ENCODE measurements around the gene CATSPER3. TPM values are rescaled to one million over a fixed set of nuclear protein-coding genes. Genes with fewer than 3 reads are reported as not detected.
A peak's percentile ranks its signal among the peaks of the same experiment; 100 is the strongest.

The CATSPER3 gene
- total and polyA plus RNA-seq, 11 donors = 0.38 to 0.98 (median 0.61) TPM; not detected in 2

DNA sequence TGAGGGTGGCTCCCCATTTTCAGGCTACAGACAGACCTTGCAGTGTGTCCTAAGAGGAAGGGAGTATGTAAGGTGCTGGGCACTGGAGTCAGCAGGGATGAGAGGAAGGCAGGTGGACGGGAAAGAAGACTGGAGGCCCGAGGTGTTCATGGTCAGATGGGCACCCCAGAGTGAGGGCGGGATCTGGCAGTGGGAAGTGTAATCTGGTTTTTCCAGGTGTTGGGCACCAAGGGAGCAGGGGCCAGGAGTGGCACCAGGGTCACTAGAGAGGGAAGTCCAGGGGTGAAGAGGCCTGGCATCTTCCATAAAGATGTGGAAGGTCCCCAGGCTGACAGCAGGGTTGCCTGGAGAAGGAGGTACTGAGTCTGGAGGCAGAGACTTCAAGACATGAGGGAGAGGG lies 36.7 kb downstream of the CATSPER3 start:
- Histone ChIP-seq H3K4me3 (no peak overlapping the region), H3K27ac (no peak overlapping the region), H3K9me3 (no peaks in the 10 kb centered on the region), H3K36me3 (no peaks in the 10 kb centered on the region), H3K27me3 (no peaks in the 10 kb centered on the region), H3K4me1 (no peaks in the 10 kb centered on the region)
- TF ChIP-seq POLR2A (IDR thresholded peaks at IDR 0.05) = no peak
- TF ChIP-seq, protein P1, sequence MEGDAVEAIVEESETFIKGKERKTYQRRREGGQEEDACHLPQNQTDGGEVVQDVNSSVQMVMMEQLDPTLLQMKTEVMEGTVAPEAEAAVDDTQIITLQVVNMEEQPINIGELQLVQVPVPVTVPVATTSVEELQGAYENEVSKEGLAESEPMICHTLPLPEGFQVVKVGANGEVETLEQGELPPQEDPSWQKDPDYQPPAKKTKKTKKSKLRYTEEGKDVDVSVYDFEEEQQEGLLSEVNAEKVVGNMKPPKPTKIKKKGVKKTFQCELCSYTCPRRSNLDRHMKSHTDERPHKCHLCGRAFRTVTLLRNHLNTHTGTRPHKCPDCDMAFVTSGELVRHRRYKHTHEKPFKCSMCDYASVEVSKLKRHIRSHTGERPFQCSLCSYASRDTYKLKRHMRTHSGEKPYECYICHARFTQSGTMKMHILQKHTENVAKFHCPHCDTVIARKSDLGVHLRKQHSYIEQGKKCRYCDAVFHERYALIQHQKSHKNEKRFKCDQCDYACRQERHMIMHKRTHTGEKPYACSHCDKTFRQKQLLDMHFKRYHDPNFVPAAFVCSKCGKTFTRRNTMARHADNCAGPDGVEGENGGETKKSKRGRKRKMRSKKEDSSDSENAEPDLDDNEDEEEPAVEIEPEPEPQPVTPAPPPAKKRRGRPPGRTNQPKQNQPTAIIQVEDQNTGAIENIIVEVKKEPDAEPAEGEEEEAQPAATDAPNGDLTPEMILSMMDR (IDR thresholded peaks at IDR 0.05) = no peak
- 74 to 90% (median 86%) methylated on average over 3 of the region's 3 CpGs for WGBS, 4 donors
- no peak for ATAC-seq
- peak in 1 of 5 donors; percentile 2 for DNase-seq
- intact Hi-C loops (cut with DNase I) = no loop called here

DNA sequence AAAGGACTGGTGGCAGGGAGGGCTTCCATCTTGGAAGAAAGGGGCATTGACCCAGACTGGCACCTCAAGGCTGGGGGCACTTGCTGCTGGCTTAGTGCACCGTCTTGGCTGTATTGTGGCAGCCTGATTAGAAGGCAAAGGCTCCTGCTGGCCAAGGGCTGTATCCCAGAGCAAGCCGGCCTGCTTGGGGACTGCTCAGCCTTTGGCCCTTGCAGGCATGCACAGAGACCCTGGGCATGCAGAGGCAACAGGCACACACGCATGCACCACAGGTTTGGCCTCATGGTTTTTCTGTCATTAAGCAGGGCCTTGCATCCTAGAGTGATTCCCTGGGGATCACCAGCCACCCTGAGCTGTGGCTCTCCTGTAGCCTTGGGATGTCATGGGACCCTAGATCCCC lies 37.4 kb downstream of the CATSPER3 start:
- 67 to 97% (median 88%) methylated on average over 3 of the region's 3 CpGs for whole genome bisulfite sequencing, 4 donors
- Histone ChIP-seq H3K4me1 (no peaks in the 10 kb centered on the region), H3K36me3 (no peaks in the 10 kb centered on the region), H3K4me3 (no peak overlapping the region), H3K27ac (no peak overlapping the region), H3K9me3 (no peaks in the 10 kb centered on the region), H3K27me3 (no peaks in the 10 kb centered on the region)
- peak in 1 of 5 donors; percentile 6 for DNase-seq
- intact Hi-C loops (cut with DNase I) = no loop called here
- TF ChIP-seq POLR2A (IDR thresholded peaks at IDR 0.05) = no peak
- TF ChIP-seq, protein P1 (IDR thresholded peaks at IDR 0.05) = no peak
- ATAC-seq = no peak

DNA sequence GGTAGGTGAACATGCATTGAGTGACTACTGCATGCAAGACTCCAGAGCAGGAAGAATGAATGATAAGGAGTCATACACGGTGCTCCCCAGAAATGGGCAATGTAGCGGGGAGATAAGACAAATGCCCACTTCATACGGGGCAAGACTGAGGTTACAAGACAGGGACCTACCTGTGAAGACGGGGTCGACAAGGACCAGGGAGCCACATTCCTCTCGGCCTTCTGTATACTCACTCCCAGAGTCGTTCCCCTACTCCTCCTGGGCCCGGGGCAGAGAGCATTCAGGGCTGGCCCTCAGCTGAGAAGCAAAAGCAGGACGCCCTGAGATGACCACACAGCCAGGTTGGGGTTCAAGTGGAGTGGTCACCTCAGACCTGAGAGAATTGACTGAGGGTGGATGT lies 39.6 kb downstream of the CATSPER3 start:
- Histone ChIP-seq H3K27ac (no peak overlapping the region), H3K27me3 (no peaks in the 10 kb centered on the region), H3K9me3 (no peaks in the 10 kb centered on the region), H3K36me3 (no peaks in the 10 kb centered on the region), H3K4me3 (no peak overlapping the region), H3K4me1 (no peaks in the 10 kb centered on the region)
- 91 to 94% (median 92%) methylated on average over 9 of the region's 9 CpGs for WGBS, 4 donors
- peak in 1 of 5 donors; percentile 8 for DNase-seq
- TF ChIP-seq, protein P1 (IDR thresholded peaks at IDR 0.05) = no peak
- TF ChIP-seq POLR2A (IDR thresholded peaks at IDR 0.05) = no peak
- ATAC-seq = no peak
- intact Hi-C loops (cut with DNase I) = no loop called here

DNA sequence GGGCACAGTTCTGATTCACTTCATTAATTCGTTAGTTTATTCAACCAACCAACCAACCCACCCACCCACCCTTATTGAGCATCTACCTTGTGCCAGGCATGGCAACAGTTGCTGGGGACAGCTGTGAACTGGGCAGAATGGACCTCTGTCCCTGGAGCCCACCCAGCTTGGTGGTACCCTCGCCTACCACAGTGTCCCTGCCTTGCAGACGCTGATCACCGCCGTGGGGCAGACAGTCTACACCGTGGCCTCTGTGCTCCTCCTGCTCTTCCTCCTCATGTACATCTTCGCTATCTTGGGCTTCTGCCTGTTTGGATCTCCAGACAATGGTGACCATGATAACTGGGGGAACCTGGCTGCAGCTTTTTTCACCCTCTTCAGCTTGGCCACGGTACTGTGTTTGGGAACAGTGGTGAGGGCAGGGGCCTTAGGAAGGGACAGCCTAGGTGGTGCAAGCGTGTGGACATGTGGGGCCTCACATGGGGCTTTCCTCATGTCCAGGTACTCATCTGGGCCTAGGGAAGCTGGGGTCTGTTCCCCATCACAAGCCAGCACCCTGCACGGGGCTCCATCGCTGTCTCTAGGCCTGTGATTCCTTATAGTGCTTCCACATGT lies 40.1 kb downstream of the CATSPER3 start:
- no peaks in the 10 kb centered on the region for H3K9me3 ChIP-seq
- no peak overlapping the region for H3K4me3 ChIP-seq
- H3K27ac ChIP-seq = no peak overlapping the region
- no peak for ATAC-seq
- peaks cover 0 to 2% (median 0%) of the 10 kb centered on the region in 12 donors for H3K4me1 ChIP-seq
- H3K27me3 ChIP-seq = no peaks in the 10 kb centered on the region
- no peak for TF ChIP-seq POLR2A (IDR thresholded peaks at IDR 0.05)
- TF ChIP-seq, protein P1 (IDR thresholded peaks at IDR 0.05) = no peak
- 79 to 87% (median 83%) methylated on average over 9 to 11 of the region's 11 CpGs for WGBS, 4 donors
- DNase-seq = peak in 1 of 5 donors; percentile 8
- no peaks in the 10 kb centered on the region for H3K36me3 ChIP-seq
- intact Hi-C loops (cut with DNase I) = no loop called here

Measured in heart left ventricle (tissue), 16 donors.